Mammary epithelial cell (primary cell): Measurements from ENCODE around the gene ZFAND3.

Source experiments
- EZH2 ChIP-seq: IDR thresholded peaks from 2 replicates; pipeline ENCODE4 v1.6.1; 2012; ENCODE audit warnings: low read length, inconsistent platforms, borderline replicate concordance
- TF ChIP-seq, protein P1 (sequence below), 2 donors: IDR thresholded peaks in 1 of 2; conservative IDR thresholded peaks in 1 of 2; 2 replicates each; pipeline ENCODE4 v1.5.1; 2011 to 2012; ENCODE audit warnings: inconsistent platforms in 2 of 2, low read length in 2 of 2, mild to moderate bottlenecking in 2 of 2, control low read depth in 1 of 2, low read depth in 1 of 2; ENCODE audit not compliant: insufficient read depth in 1 of 2; ENCODE audit errors: extremely low read depth in 1 of 2

- TF ChIP-seq, protein P1, sequence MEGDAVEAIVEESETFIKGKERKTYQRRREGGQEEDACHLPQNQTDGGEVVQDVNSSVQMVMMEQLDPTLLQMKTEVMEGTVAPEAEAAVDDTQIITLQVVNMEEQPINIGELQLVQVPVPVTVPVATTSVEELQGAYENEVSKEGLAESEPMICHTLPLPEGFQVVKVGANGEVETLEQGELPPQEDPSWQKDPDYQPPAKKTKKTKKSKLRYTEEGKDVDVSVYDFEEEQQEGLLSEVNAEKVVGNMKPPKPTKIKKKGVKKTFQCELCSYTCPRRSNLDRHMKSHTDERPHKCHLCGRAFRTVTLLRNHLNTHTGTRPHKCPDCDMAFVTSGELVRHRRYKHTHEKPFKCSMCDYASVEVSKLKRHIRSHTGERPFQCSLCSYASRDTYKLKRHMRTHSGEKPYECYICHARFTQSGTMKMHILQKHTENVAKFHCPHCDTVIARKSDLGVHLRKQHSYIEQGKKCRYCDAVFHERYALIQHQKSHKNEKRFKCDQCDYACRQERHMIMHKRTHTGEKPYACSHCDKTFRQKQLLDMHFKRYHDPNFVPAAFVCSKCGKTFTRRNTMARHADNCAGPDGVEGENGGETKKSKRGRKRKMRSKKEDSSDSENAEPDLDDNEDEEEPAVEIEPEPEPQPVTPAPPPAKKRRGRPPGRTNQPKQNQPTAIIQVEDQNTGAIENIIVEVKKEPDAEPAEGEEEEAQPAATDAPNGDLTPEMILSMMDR (conservative IDR thresholded peaks at IDR 0.05 in 1 of 2, IDR thresholded peaks at IDR 0.05 in 1 of 2; ENCODE audit: extremely low read depth in 1 of 2, insufficient read depth in 1 of 2, low read depth in 1 of 2, low read length in 2 of 2), result no peak
- no peak for TF ChIP-seq EZH2
Measured at GRCh38 chr6:37850260-37850659, 30.7 kb downstream of the ZFAND3 start.
